ENCODE results near the gene GADL1.

The GADL1 gene

DNA sequence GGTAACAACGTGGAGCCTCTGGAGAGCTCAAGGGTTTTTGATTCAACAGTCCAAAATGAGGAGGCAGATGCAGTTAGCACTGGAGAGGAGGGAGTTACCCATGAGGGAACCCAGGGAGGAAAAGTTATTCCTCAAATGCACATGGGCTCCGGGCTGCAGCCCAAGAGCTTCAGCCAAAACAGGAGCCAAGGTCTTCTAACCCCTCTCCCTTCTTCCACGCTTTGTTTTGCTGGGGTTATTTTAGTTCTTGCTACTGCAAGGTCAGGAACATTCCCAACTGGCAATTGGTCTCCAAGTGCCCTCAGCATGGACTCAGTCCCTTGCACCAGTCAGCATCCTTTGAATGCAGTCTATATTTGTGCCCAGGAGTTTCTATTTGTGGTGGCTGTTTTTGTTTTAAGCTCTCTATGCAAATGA, 198.1 kb downstream of the GADL1 start:
- DNase-seq (ENCODE audit: low read depth in 1 of 2, low spot score in 1 of 2) = no peak

DNA sequence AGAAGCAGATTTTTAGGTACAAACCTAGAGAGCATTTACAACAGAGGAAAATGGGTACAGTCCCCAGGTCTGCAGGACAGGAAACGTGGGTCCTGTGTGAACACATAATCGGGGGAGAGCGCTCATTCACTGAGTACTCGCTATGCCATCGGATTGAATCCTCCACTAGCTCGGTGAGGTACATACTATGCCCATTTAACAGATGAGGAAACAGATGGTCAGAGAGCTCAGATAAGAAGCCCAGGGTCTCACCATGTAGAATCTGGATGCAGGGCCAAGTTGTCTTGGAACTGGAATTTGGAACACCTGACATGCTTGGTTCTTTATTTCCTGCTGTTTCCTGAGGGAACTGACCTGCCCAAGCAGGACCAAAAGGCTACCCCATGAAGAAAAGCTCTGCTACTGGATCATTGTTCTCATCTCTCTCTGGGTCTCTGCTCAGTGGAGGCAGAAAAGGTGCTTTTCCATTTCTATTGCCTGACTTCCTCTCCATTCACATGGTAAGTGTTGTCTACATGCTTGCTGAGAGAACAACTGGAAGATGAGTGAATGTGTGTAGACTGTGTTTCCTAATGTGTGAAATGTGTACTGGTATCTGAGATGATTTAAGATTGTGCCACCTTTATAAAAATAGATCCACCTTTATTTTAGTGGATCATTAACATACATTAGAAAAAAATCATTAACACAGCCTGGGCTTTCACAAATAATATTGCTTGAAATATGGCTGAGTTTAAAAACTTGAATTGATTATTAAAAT, 199.0 kb downstream of the GADL1 start:
- no peak for DNase-seq (ENCODE audit: low read depth in 1 of 2, low spot score in 1 of 2)

DNA sequence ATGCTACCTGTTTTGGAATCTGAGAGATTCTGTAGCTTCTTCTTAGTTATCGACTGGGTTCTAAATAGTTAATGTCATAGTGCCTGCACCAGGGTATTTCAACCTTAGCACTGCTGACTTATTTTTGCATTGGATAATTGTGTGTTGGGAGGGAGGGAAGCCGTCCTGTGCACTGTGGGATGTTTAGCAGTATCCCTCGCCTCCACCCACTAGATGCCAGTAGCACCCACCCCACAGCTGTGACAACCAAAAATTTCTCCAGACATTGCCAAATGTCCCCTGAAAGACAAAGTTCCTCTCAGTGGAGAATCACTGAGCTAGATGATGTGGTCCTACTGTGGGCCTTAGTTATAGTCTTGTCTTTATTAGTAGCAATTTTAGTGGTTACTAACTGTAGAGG, 199.8 kb downstream of the GADL1 start:
- DNase-seq (ENCODE audit: low read depth in 1 of 2, low spot score in 1 of 2) = no peak

DNA sequence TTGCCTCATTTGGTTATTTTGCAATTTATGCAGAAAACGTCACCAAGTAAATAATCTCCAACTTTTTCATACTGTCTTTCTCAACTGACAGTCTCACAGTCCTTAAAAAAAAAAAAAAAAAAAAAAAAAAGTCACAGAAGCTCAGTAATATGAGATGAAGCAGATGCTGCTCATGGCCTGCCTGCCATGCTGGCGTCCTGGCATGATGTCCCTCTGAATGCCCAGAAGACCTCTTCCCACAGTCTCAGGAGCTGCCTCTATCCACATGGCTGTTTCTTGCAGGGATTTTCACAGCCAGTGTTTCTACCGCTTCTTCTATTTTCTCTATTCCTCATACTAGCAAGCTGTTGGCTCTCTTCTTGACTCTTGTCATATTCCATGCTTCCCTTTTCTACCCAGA, 200.3 kb downstream of the GADL1 start:
- DNase-seq (ENCODE audit: low read depth in 1 of 2, low spot score in 1 of 2) = no peak

DNA sequence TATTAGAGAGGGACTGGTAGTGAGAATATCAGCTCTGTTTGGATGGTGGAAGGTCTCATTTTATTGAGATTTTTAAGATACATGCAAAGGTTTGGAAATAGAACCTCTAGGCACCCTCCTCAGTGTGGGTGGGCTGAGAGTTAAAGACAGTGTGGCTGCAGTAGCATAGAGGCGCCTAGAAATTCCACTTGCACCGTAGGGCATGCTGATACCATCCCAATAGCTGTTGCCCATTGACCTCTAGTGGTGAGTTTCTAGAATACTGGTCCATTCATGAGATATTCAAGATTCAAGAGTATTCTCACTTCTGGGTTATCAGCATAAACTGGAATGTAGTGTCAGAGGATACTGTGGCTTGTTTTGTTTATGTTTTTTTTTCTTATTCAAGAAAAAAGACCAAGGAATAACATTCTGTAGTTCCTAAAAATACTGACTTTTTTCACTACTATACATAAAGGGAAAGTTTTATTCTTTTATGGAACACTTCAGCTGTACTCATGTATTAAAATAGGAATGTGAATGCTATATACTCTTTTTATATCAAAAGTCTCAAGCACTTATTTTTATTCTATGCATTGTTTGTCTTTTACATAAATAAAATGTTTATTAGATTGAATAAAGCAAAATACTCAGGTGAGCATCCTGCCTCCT, 200.9 kb downstream of the GADL1 start:
- DNase-seq (ENCODE audit: low read depth in 1 of 2, low spot score in 1 of 2) = peak in 1 of 2 donors; percentile 50

DNA sequence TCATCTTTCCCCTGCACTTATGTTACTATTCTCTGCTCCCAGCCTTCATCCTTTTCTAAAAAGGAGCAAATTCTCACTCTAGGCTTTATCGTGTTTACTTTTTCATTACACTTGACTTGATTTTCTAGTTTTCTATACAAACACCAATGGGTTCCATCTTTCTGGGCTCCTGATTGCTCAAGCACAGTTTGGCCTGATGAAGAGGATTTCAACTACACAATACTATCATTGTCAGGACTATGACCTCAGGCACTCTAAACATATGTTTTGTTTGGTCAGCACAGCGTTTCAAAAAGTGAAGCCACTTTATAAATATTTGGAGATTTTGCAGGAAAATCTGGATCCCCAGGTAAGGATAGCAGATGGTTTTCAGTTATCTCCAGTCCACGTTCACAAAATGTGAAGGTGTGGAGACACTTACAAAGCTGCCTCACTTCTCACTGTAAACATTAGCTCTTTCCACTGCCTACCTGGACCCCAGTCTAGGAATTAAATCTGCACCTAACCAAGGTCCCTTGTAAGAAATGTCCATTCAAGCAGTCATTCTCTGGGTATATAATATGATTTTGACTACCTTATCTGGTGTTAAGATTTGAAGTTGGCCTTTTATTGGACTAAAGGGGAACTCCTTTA, 201.8 kb downstream of the GADL1 start:
- no peak for DNase-seq (ENCODE audit: low read depth in 1 of 2, low spot score in 1 of 2)

DNA sequence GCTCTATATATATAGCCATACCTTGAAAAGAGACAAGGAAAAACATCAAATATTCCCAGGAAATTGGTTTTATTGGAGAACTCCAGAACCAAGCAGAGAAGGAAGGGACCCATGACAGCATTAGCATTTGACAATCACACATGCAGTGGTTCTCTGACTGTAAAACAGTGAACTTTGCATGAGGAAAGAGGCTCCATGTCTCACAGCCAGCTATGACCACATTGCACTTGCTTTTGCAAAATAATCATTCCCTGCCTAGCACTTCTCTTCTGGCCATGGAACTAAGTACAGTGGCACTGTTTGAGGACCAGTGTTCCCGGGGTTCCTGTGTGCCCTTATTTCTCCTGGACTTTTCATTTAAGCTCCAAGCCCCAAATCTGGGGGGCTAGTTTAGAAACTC, 202.5 kb downstream of the GADL1 start:
- no peak for DNase-seq (ENCODE audit: low read depth in 1 of 2, low spot score in 1 of 2)

DNA sequence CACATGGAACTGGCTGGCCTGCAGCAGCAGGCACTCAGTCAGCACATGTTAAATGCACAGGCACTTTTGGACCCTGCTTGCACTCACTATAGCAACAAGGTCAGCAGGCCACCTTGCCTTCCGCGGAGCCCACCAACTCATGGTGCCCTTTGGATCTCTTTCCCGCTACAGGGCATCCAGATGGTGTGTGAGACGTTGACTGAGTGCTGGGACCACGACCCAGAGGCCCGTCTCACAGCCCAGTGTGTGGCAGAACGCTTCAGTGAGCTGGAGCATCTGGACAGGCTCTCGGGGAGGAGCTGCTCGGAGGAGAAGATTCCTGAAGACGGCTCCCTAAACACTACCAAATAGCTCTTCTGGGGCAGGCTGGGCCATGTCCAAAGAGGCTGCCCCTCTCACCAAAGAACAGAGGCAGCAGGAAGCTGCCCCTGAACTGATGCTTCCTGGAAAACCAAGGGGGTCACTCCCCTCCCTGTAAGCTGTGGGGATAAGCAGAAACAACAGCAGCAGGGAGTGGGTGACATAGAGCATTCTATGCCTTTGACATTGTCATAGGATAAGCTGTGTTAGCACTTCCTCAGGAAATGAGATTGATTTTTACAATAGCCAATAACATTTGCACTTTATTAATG, 203.1 kb downstream of the GADL1 start:
- DNase-seq (ENCODE audit: low read depth in 1 of 2, low spot score in 1 of 2) = no peak

DNA sequence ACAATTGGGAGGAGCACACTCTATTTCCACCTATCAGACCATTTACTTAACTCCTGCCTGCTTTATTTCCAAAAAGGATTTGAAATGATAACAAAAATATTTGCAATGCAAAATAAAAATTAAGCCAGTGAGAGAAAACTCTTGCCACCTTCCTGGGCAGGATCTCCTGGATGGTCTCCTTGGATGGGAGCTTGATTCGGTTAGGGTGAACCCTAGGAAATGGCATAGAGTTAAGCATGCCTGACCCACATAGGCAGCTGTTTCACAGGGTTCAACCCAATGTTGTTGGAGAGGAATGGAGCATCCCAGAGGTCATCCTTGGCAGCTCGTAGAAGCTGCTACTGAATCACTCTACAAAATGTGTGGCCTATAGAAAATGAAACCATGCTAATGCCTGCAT, 204.3 kb downstream of the GADL1 start:
- no peak for DNase-seq (ENCODE audit: low read depth in 1 of 2, low spot score in 1 of 2)

DNA sequence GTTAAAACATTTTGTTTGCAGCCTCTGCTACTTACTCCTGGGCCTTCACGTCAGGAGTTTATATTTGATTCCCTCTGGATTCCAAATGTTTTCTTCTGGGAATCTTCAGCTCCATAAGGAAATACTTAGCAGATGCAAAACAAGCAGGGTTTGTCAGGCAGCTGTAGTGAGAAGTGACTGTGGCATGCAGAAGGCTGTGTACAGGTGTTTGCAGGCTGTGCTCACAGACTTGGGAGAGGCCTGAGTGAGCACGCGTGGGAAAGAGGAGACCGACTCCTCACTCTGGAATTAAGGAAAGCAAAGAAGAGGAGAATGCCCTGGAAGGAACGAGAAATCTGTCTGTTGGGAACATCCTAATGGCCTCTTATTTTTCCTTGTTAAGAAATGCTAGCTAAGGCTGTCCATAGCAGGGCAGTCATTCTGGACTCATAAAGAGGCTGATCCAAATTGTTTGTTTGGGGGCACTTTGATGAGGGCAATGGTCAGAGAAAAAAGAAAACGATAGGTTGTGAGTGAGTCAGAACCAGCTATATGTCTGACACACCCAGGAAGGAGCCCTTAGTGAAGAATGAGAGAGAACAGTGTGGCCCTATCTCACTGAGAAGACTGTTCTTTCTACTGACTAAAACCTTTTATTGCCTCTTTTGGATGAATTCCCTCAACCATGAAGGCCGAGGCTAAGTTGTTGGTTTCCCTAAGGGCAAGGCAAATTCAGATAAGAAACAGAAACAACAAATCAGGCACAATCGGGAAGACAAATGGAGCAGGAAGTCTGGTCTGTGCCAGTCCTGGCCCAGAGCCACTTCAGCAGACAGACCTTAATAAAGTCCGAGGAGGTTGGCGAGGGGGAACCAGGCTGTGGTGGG, 205.5 kb downstream of the GADL1 start:
- no peak for DNase-seq (ENCODE audit: low read depth in 1 of 2, low spot score in 1 of 2)

DNA sequence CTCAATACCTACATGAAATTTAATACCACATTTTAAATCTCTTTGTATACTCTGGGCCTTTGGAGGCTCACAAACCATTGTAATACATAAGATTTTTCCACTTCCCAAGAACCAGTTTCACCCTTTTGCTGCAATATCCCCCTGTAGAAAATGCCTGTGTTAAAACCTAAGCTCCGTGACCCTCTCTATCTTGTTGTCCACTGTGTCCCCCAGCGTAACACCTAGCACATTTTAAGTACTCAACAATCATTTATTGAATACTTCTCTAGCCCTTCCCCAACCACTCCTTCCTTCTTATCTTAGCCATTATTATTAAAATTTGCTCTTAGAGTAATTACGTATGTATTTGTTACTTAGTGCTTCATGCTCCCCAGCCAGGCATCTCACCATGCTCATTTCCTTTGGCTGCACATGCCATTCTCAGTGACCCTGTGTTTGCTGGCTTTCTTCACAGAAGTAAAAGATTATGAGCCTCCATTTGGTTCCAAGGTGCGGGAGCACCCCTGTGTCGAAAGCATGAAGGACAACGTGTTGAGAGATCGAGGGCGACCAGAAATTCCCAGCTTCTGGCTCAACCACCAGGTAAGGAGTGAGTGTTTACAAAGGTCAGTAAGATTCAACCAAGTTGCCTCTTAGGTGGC, 206.4 kb downstream of the GADL1 start:
- DNase-seq (ENCODE audit: low read depth in 1 of 2, low spot score in 1 of 2) = no peak

DNA sequence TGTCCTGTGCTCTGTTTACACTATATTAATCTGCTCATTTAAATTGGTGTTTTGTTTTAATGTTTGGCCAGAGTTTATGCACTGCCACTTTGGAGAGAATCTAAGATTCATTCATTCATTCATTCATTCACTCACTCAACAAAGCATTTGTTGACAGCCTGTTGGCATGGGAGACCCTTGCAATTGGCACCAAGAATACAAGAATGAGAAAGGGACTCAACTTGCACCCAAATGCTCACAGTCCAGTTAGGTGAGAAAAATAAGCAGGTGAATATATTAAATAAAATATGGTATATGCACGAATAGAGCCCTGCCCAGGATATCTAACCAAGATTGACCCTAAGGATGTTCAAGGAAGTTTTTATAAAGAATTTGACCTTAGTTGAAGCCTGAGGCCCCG, 207.7 kb downstream of the GADL1 start:
- no peak for DNase-seq (ENCODE audit: low read depth in 1 of 2, low spot score in 1 of 2)

DNA sequence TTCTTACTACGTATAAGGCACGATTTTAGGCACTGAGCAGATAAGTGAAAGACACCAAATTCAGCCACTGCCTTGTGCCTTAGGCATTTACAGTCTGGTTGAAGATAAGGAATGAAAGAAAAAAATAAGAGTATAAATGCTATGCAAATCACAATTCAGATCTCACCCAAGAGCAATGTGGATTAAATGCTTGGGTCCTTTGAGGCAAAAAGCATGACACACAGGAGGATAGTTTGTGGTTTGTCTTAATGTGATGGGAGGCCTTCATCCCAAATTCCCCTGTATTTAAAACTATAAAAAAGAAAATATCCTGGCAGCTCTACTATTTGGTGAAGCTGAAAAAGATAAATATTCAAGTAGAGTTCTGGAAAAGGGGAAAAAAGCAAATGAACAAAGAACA, 208.3 kb downstream of the GADL1 start:
- DNase-seq (ENCODE audit: low read depth in 1 of 2, low spot score in 1 of 2) = no peak

DNA sequence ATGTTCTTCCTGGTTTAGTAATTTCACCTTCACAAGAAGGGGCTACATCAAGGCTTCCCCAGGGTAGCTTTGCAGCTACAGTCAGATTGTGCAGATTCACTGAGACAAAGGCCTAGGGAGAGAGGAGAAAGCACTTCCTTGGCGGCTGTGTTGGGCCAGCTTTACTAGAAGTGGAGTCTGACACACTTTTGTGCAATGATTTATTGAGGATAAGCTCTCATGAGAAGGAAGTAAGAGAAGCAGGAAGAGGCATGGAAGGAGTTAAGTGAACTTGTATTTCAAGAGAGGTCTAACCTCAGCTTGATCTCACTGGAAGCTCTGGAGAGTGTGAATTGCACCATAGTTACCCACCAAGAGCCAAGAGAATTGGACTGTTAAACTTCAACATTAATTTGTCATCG, 209.2 kb downstream of the GADL1 start:
- no peak for DNase-seq (ENCODE audit: low read depth in 1 of 2, low spot score in 1 of 2)

DNA sequence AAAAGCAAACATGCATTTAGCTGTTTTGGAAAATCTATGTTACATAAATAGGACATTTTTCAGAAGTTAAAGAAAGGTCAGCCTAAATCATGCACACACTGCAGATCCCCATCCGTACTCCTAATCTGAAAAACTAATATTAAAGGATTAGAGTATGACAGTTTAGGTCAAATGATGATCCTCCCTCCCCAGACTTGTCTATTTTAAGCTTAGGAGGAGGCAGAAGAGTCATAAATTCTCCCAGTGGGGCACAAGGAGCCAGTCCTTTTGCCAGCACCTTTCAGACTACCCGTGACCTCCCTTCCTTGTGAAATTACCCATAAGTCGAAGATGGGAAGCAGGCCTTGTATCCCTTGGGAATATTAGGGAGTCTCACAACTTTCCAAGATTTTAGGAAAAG, 210.1 kb downstream of the GADL1 start:
- DNase-seq (ENCODE audit: low read depth in 1 of 2, low spot score in 1 of 2) = no peak

DNA sequence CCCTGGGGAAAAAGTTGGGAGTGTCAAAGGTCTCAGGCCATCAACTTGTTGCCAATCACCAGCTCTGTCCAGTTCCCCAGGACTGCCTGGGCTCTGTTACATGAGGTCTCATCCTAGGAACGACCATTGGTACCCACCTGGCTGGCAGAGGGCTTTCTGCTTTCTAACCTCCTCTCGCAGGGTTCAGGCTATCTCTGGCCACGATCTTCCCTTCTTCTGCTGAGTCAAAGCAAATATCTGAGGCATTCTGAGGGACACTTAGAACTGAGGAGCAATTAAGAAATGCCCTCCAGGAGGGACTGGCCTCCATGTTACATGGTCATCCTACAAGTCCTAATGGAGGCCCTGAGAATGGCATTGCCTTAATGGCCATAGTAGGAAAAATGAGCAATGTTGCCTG, 210.7 kb downstream of the GADL1 start:
- no peak for DNase-seq (ENCODE audit: low read depth in 1 of 2, low spot score in 1 of 2)

DNA sequence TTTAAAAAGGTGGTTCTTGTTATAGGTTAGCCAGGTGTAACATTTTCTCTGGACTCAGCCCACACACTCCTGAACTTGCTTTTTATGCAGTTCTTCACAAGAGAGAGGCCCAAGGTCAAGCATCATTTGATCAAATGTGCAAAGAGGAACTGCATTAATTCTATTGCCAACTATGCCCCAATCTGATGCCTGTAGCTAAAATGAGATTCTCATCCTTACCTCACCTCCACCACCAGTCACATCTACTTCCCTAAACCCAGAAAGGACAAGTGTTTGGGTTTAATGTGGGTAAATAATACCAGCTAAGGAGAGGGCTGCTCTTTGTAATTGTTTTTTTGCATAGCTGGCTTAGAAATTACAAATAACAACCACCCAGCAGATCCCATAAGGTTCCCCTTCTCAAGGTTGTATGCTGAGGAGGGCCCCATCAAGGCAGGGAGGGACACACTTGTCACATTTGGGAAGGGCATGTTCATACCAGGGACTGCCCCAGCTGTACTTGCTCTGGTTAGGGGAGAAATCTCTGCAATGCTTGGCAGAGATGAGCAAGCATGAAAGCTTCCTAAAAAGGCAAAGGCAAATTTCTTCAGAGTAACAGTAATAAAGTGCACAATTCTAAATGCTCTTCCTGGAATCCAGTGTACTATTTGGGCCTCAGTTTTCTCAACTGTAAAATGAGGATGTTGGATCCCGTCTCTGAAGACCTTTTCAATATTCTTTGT, 211.9 kb downstream of the GADL1 start:
- no peak for DNase-seq (ENCODE audit: low read depth in 1 of 2, low spot score in 1 of 2)

DNA sequence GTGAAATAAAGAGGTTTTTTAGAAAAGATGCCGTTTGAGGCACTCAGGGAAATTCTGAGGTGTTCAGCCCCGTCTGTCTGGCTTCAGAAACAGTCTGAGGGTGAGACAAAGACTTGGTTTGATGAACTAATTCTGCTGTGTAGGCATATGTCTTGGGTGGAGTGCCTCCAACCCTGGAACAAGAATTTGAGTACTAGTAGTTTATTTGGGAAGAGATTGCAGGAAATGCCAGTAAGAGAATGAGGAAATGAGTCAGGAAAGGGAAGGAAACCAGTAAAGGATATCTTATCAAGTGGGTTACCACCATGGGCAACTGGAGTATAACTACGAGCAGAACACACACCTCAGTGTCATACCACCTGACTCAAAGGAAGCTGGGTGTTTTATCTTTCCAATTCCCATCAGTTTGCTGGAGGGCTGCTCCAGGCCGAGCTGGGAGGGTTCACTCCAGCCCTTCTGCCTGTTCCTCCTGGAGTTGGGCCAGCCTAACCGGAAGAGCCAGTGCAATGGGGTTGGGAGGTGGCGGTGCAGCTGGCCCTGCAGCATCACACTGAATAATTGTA, 212.7 kb downstream of the GADL1 start:
- DNase-seq (ENCODE audit: low read depth in 1 of 2, low spot score in 1 of 2) = no peak

DNA sequence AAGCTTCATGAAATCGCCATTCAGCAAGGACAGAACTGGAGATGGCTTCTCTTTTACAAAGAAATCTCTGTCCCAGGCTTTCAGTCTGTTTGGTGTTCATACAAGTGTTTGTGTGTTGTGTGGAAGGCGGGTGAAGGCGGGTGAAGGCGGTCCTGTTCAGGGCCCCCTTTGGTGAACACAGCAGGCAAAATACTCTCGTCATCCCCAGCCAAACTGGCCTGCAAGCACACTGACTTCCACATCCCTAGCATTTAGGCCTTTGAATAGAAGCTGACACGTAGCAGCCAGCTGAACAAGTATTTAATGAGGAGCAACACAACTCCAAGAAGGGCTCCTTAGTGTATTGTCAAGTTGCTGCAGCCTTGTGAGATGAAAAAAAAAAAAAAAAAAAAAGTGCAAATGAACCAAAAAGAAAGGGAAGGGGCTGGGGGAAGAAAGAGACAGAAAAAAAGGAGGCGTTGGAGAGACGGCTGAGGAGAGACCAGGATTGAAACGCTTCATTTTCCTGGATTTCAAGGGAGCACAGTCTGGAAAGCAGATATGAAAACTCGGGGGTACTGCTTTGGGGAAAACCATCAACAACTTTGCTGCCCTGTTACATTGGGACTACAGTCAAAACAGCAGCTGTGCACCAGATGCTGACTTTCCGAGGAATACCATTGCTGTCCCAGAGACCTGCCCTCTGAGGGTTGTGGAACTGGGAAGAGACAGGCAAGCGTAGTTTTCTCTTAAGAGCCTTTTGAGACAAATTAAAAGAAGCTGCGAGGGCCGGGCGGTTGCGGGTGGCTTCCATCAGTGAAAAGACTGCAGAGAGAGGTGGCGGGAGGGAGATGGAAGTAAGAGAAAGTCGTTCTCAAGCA, 213.4 kb downstream of the GADL1 start:
- no peak for DNase-seq (ENCODE audit: low read depth in 1 of 2, low spot score in 1 of 2)

All from activated CD4-positive, alpha-beta T cell treated with anti-CD3 and anti-CD28 coated beads, Interleukin-2, amount 50 U/mL, for 24 hours (primary cell).